Uterus (tissue), 4 donors: ENCODE measurements around the gene RASA3. TPM values are rescaled to one million over a fixed set of nuclear protein-coding genes. Genes with fewer than 3 reads are reported as not detected.

ENCODE experiments used
- DNase-seq, 2 donors: peaks; one replicate each; pipeline ENCODE4 v3.0.0-alpha.2; 2019 to 2020
- H3K27ac ChIP-seq, 2 donors: fragments of 200-600 bp; sonication (generic); 1 replicate in 1 of 2; 2 replicates in 1 of 2; pipeline ENCODE4 v1.5.1; 2016 to 2018
- H3K27me3 ChIP-seq, 2 donors: fragments of 200-600 bp; sonication (generic); one replicate each; pipeline ENCODE4 v1.5.1; 2018 to 2019; ENCODE audit warnings: control low read depth in 1 of 2
- H3K36me3 ChIP-seq, 2 donors: fragments of 200-600 bp; sonication (generic); one replicate each; pipeline ENCODE4 v1.5.1; 2019; ENCODE audit warnings: control low read depth in 1 of 2
- H3K4me1 ChIP-seq, 2 donors: fragments of 200-600 bp; sonication (generic); one replicate each; pipeline ENCODE4 v1.5.1; 2018 to 2019; ENCODE audit warnings: control low read depth in 1 of 2
- H3K4me3 ChIP-seq, 2 donors: fragments of 200-600 bp; sonication (generic); 1 replicate in 1 of 2; 2 replicates in 1 of 2; pipeline ENCODE4 v1.5.1; 2018 to 2019; ENCODE audit warnings: mild to moderate bottlenecking in 1 of 2
- H3K9me3 ChIP-seq, 2 donors: fragments of 200-600 bp; sonication (generic); one replicate each; pipeline ENCODE4 v1.5.1; 2019; ENCODE audit warnings: control low read depth in 1 of 2
- CTCF ChIP-seq, 4 experiments: fragments of 200-600 bp in 2 of 4; fragments of 450-650 bp in 2 of 4; sonication (generic) in 2 of 4; IDR thresholded peaks; one replicate each; pipeline ENCODE4 v1.5.1; 2016 to 2019; ENCODE audit warnings: antibody characterized with exemption in 4 of 4, mild to moderate bottlenecking in 2 of 4, moderate library complexity in 1 of 4
- POLR2A ChIP-seq, 2 donors: fragments of 450-650 bp; IDR thresholded peaks; one replicate each; pipeline ENCODE4 v1.6.1; 2016; ENCODE audit warnings: antibody characterized with exemption in 2 of 2, mild to moderate bottlenecking in 1 of 2, moderate library complexity in 1 of 2
- intact Hi-C: fragments of 100-400 bp; cut with DNase I; formaldehyde crosslinking; loops from one replicate; pipeline ENCODE4 v1.15.1; 2023; ENCODE audit warnings: low total_unique reads
- total RNA-seq, 4 donors: library from RNA; depleted of rRNA in 3 of 4; stranded (reverse); fragments of >200 nt in 3 of 4; gene quantifications; one replicate each; pipeline versions ENCODE4 v1.1.0 to v1.2.4, GENCODE V29; 2014 to 2023
- donor health status: DM: yes; HTN: yes; CAD: no.

RASA3 gene
- total RNA-seq, 4 donors from 2014 or later: 8.5 to 31.6 (median 17.2) TPM

GRCh38 chr13:114155926-114156883, 23.8 kb upstream of the RASA3 start:
- DNase-seq: no peak
- H3K36me3 ChIP-seq: no peaks in the 10 kb centered on the region
- no peaks in the 10 kb centered on the region for H3K9me3 ChIP-seq
- TF ChIP-seq POLR2A (IDR thresholded peaks at IDR 0.05) (no peak), CTCF (IDR thresholded peaks at IDR 0.05) (no peak)
- no peak overlapping the region for H3K4me3 ChIP-seq
- no peaks in the 10 kb centered on the region for H3K4me1 ChIP-seq
- intact Hi-C loops: no loop called here
- H3K27me3 ChIP-seq: no peaks in the 10 kb centered on the region
- H3K27ac ChIP-seq: no peak overlapping the region

GRCh38 chr13:114155320-114155719, 22.9 kb upstream of the RASA3 start:
- Histone ChIP-seq H3K4me3 (no peak overlapping the region), H3K36me3 (no peaks in the 10 kb centered on the region), H3K27me3 (no peaks in the 10 kb centered on the region), H3K9me3 (no peaks in the 10 kb centered on the region), H3K4me1 (no peaks in the 10 kb centered on the region), H3K27ac (no peak overlapping the region)
- TF ChIP-seq CTCF (IDR thresholded peaks at IDR 0.05): no peak
- no peak for TF ChIP-seq POLR2A (IDR thresholded peaks at IDR 0.05)
- DNase-seq: no peak
- intact Hi-C loops: no loop called here

- Histone ChIP-seq H3K36me3 (no peaks in the 10 kb centered on the region), H3K4me3 (no peak overlapping the region), H3K27me3 (no peaks in the 10 kb centered on the region), H3K4me1 (no peaks in the 10 kb centered on the region), H3K27ac (no peak overlapping the region), H3K9me3 (no peaks in the 10 kb centered on the region)
- intact Hi-C loops: no loop called here
- DNase-seq: no peak
- no peak for TF ChIP-seq POLR2A (IDR thresholded peaks at IDR 0.05)
- no peak for TF ChIP-seq CTCF (IDR thresholded peaks at IDR 0.05)
These were observed 22.1 kb upstream of the RASA3 start for GRCh38 chr13:114154476-114154875.

DNA sequence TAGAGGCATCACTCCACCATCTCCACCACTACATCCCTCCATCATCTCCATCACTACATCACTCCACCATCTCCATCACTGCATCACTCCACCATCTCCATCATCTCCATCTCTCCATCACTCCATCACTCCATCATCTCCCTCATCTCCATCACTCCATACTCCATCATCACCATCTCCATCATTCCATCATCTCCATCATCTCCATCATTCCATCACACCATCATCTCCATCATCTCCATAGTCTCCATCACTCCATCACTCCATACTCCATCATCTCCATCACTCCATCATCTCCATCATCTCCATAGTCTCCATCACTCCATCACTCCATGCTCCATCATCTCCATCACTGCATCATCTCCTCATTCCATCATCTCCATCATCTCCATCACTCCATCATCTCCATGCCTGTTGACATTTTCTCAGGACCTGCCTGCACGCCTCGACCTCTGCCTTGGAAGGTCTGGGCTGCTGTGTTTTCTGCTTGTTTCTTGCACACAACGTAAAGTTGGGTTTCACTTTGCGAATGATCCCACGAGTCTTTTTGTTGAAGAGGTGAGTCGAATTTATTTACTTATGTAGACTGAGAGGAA, 21.2 kb upstream of the RASA3 start:
- TF ChIP-seq POLR2A (IDR thresholded peaks at IDR 0.05) (no peak), CTCF (IDR thresholded peaks at IDR 0.05) (no peak)
- Histone ChIP-seq H3K27ac (no peak overlapping the region), H3K9me3 (no peaks in the 10 kb centered on the region)

DNA sequence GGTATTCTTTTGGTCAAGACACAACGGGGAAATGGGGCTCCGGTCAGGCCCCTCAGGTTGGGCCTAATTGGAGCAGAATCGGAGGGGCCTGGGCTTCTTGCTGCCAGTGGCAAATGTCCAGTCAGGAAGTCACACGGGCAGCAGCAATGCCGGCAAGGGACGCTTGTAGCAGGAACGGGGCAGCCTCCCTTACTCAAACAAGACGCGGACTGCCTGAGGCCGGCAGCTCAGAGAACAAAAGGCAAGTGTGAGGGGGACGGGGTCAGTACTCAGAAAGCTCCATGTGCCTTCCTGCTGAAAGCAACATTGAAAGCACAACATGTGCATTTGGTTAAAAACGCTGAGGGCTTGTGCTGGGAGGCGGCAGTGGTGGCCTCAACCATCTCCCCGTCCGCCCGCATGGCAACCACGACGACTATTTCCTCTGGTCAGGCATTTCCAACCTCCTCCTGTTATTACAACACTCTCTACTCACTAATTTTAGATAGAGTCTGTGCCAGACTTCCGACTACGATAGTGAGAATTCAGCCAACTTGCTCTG, 20.5 kb upstream of the RASA3 start:
- TF ChIP-seq POLR2A (IDR thresholded peaks at IDR 0.05) (no peak), CTCF (IDR thresholded peaks at IDR 0.05) (no peak)
- Histone ChIP-seq H3K4me1 (no peaks in the 10 kb centered on the region), H3K27ac (no peak overlapping the region), H3K27me3 (no peaks in the 10 kb centered on the region), H3K9me3 (no peaks in the 10 kb centered on the region), H3K36me3 (no peaks in the 10 kb centered on the region), H3K4me3 (no peak overlapping the region)
- intact Hi-C loops: no loop called here
- no peak for DNase-seq

More for the DNA sequence above, 21.2 kb upstream of the RASA3 start:
- intact Hi-C loops: no loop called here
- Histone ChIP-seq H3K4me3 (no peak overlapping the region), H3K36me3 (no peaks in the 10 kb centered on the region), H3K4me1 (no peaks in the 10 kb centered on the region), H3K27me3 (no peaks in the 10 kb centered on the region)
- DNase-seq: no peak
